H1 (cell line): Measurements from ENCODE around the gene KLHL10. TPM values are rescaled to one million over a fixed set of nuclear protein-coding genes. Genes with fewer than 3 reads are reported as not detected.

Experiments used
- CTCF ChIA-PET: fragments of 300-600 bp; sonication (Branson Sonifier 250); formaldehyde crosslinking; loops from one replicate; lab custom pipeline; 2021; ENCODE audit not compliant: partially characterized antibody; lab: Charles Lee
- POLR2A ChIA-PET: fragments of 300-600 bp; sonication (Branson Sonifier 250); formaldehyde crosslinking; loops from one replicate; lab custom pipeline; 2021; ENCODE audit warnings: inconsistent platforms; ENCODE audit not compliant: partially characterized antibody; lab: Charles Lee
- DNase-seq, 2 experiments: peaks; one replicate each; pipeline versions ENCODE4 v3.0.0 to v3.0.0-alpha.2; 2010 to 2022; ENCODE audit warnings: low spot score in 2 of 2, low read depth in 1 of 2, mixed read lengths in 1 of 2
- FAIRE-seq: peaks from 2 replicates; lab custom pipeline; 2011; peaks lifted over from hg19 to GRCh38; lab: Jason Lieb, UNC
- H2AFZ ChIP-seq: 2 replicates; pipeline ENCODE4 v1.8.1; 2012; ENCODE audit warnings: low read length, inconsistent platforms
- H2AK5ac ChIP-seq: 2 replicates; pipeline ENCODE4 v1.6.1; 2013; ENCODE audit warnings: low read depth, low read length
- H2BK120ac ChIP-seq: replicated peaks from 2 replicates; pipeline ENCODE3; 2013; ENCODE audit warnings: low read depth, low read length, inconsistent platforms
- H2BK12ac ChIP-seq: 2 replicates; pipeline ENCODE4 v1.6.1; 2013; ENCODE audit warnings: low read depth, low read length
- H2BK15ac ChIP-seq: 2 replicates; pipeline ENCODE4 v1.6.1; 2013; ENCODE audit warnings: low read length
- H2BK20ac ChIP-seq: 2 replicates; pipeline ENCODE4 v1.6.1; 2013; ENCODE audit warnings: low read length
- H2BK5ac ChIP-seq: 2 replicates; pipeline ENCODE4 v1.6.1; 2013; ENCODE audit warnings: low read depth, low read length
- H3K14ac ChIP-seq: 2 replicates; pipeline ENCODE4 v1.6.1; 2013; ENCODE audit warnings: inconsistent platforms; ENCODE audit not compliant: insufficient read length
- H3K18ac ChIP-seq: 2 replicates; pipeline ENCODE4 v1.6.1; 2013; ENCODE audit warnings: low read length; ENCODE audit errors: extremely low read depth
- H3K23ac ChIP-seq: 2 replicates; pipeline ENCODE4 v1.6.1; 2013; ENCODE audit warnings: inconsistent platforms; ENCODE audit not compliant: insufficient read length
- H3K23me2 ChIP-seq: 2 replicates; pipeline ENCODE4 v1.6.1; 2013; ENCODE audit warnings: low read depth, low read length
- H3K27ac ChIP-seq: 2 replicates; pipeline ENCODE4 v1.6.1; 2011; ENCODE audit warnings: low read depth, low read length, inconsistent platforms
- H3K27me3 ChIP-seq, 4 experiments: replicated peaks in 1 of 4; 1 replicate in 1 of 4; 2 replicates in 3 of 4; pipeline versions ENCODE4 v1.6.1 to v1.8.1; 2011 to 2013; ENCODE audit warnings: low read length in 3 of 4, mild to moderate bottlenecking in 3 of 4, inconsistent platforms in 2 of 4, mixed read lengths in 2 of 4, moderate library complexity in 1 of 4; ENCODE audit not compliant: control insufficient read depth in 3 of 4, insufficient read depth in 3 of 4; ENCODE audit errors: extremely low read depth in 1 of 4
- H3K36me3 ChIP-seq, 4 experiments: 2 replicates each; pipeline versions ENCODE4 v1.6.1 to v1.8.1; 2011 to 2013; ENCODE audit warnings: mild to moderate bottlenecking in 4 of 4, low read length in 3 of 4, moderate library complexity in 2 of 4, control low read depth in 1 of 4, inconsistent platforms in 1 of 4; ENCODE audit not compliant: insufficient read depth in 4 of 4, control insufficient read depth in 2 of 4
- H3K4ac ChIP-seq: replicated peaks from 2 replicates; pipeline ENCODE3; 2013; ENCODE audit warnings: low read length, low read depth, mixed read lengths, inconsistent platforms; ENCODE audit not compliant: insufficient read length
- H3K4me1 ChIP-seq, 4 experiments: replicated peaks in 1 of 4; 1 replicate in 1 of 4; 2 replicates in 3 of 4; pipeline versions ENCODE4 v1.6.1 to v1.8.1; 2011 to 2013; ENCODE audit warnings: low read length in 3 of 4, inconsistent platforms in 2 of 4, mixed read lengths in 1 of 4; ENCODE audit not compliant: insufficient read depth in 4 of 4, control insufficient read depth in 3 of 4
- H3K4me2 ChIP-seq, 2 experiments: 2 replicates each; pipeline versions ENCODE4 v1.6.1 to v1.8.1; 2011 to 2013; ENCODE audit warnings: low read depth in 2 of 2, low read length in 2 of 2, control low read depth in 1 of 2, inconsistent platforms in 1 of 2, mild to moderate bottlenecking in 1 of 2; ENCODE audit not compliant: insufficient read depth in 1 of 2
- H3K4me3 ChIP-seq, 4 experiments: fragments of 200-600, 300-600 bp in 1 of 4; sonication (generic), shearing (Covaris generic), sonication (Bioruptor Twin) in 1 of 4; 2 replicates each; pipeline versions ENCODE4 v1.5.1 to v1.8.1; 2011 to 2016; ENCODE audit warnings: low read length in 4 of 4, low read depth in 3 of 4, control low read depth in 2 of 4, inconsistent platforms in 2 of 4, mild to moderate bottlenecking in 2 of 4, mixed read lengths in 1 of 4, moderate library complexity in 1 of 4; ENCODE audit not compliant: insufficient read depth in 2 of 4; ENCODE audit errors: extremely low read depth in 1 of 4
- H3K56ac ChIP-seq: replicated peaks from 2 replicates; pipeline ENCODE3; 2013; ENCODE audit warnings: low read depth, mild to moderate bottlenecking, mixed read lengths, low read length, inconsistent platforms; ENCODE audit not compliant: insufficient read length
- H3K79me1 ChIP-seq: 2 replicates; pipeline ENCODE4 v1.6.1; 2013; ENCODE audit warnings: low read depth, low read length, control low read depth
- H3K79me2 ChIP-seq, 2 experiments: 2 replicates each; pipeline versions ENCODE4 v1.6.1 to v1.8.1; 2012 to 2013; ENCODE audit warnings: low read length in 2 of 2, mild to moderate bottlenecking in 2 of 2, inconsistent platforms in 1 of 2; ENCODE audit not compliant: insufficient read depth in 2 of 2, control insufficient read depth in 1 of 2
- H3K9ac ChIP-seq, 4 experiments: replicated peaks in 1 of 4; 1 replicate in 1 of 4; 2 replicates in 3 of 4; pipeline versions ENCODE4 v1.6.1 to v1.8.1; 2011 to 2013; ENCODE audit warnings: low read depth in 3 of 4, low read length in 3 of 4, control low read depth in 2 of 4, mild to moderate bottlenecking in 2 of 4, moderate library complexity in 2 of 4, inconsistent platforms in 1 of 4; ENCODE audit errors: extremely low read depth in 1 of 4
- H3K9me3 ChIP-seq, 2 experiments: 2 replicates each; pipeline versions ENCODE4 v1.6.1 to v1.8.1; 2012 to 2013; ENCODE audit warnings: mild to moderate bottlenecking in 2 of 2, moderate library complexity in 2 of 2, control low read depth in 1 of 2, inconsistent platforms in 1 of 2, low read depth in 1 of 2, low read length in 1 of 2, mixed read lengths in 1 of 2; ENCODE audit not compliant: insufficient read depth in 2 of 2
- H4K20me1 ChIP-seq, 2 experiments: replicated peaks in 1 of 2; 2 replicates each; pipeline versions ENCODE3 to v1.8.1; 2011 to 2013; ENCODE audit warnings: inconsistent platforms in 2 of 2, low read length in 2 of 2, mild to moderate bottlenecking in 1 of 2; ENCODE audit not compliant: insufficient read depth in 2 of 2, control insufficient read depth in 1 of 2
- H4K5ac ChIP-seq: 2 replicates; pipeline ENCODE4 v1.6.1; 2013; ENCODE audit warnings: low read length, low read depth, mixed read lengths, inconsistent platforms; ENCODE audit not compliant: insufficient read length
- H4K8ac ChIP-seq: 2 replicates; pipeline ENCODE4 v1.8.0; 2013; ENCODE audit warnings: mild to moderate bottlenecking, moderate library complexity, low read length, inconsistent platforms; ENCODE audit not compliant: insufficient read depth; ENCODE audit errors: extremely low read depth
- H4K91ac ChIP-seq: replicated peaks from 2 replicates; pipeline ENCODE3; 2013; ENCODE audit warnings: low read length, mixed read lengths, inconsistent platforms; ENCODE audit not compliant: insufficient read length
- CHD1 ChIP-seq: IDR thresholded peaks from 2 replicates; pipeline ENCODE4 v1.6.1; 2012; ENCODE audit warnings: low read depth, low read length, improper control_type of control experiment
- CHD2 ChIP-seq: IDR thresholded peaks from 2 replicates; pipeline ENCODE4 v1.6.1; 2012; ENCODE audit warnings: low read length, improper control_type of control experiment
- CREB1 ChIP-seq: IDR thresholded peaks from 2 replicates; pipeline ENCODE4 v1.6.1; 2012; ENCODE audit warnings: inconsistent platforms
- CTCF ChIP-seq, 3 experiments: IDR thresholded peaks; 1 replicate in 2 of 3; 2 replicates in 1 of 3; pipeline versions ENCODE4 v1.5.1 to v1.6.1; 2011; ENCODE audit warnings: low read length in 3 of 3, mild to moderate bottlenecking in 3 of 3, inconsistent platforms in 2 of 3, low read depth in 1 of 3, moderate library complexity in 1 of 3; ENCODE audit not compliant: insufficient read depth in 1 of 3; ENCODE audit errors: control extremely low read depth in 1 of 3
- E2F6 ChIP-seq: IDR thresholded peaks from 2 replicates; pipeline ENCODE4 v1.6.1; 2012; ENCODE audit warnings: inconsistent platforms
- EZH2 ChIP-seq: fragments of 200-600 bp; sonication (generic); IDR thresholded peaks from 2 replicates; pipeline ENCODE4 v1.7.1; 2012; ENCODE audit warnings: low read depth, mild to moderate bottlenecking, moderate library complexity, low read length, inconsistent platforms; ENCODE audit not compliant: severe bottlenecking
- PHF8 ChIP-seq: fragments of 200-600 bp; sonication (generic); conservative IDR thresholded peaks from 2 replicates; pipeline ENCODE4 v1.7.1; 2012; ENCODE audit warnings: low read depth, mild to moderate bottlenecking, inconsistent platforms, low read length, moderate library complexity
- SIX5 ChIP-seq: IDR thresholded peaks from 2 replicates; pipeline ENCODE4 v1.6.1; 2011; ENCODE audit warnings: mild to moderate bottlenecking, low read depth, low read length
- TBP ChIP-seq: IDR thresholded peaks from 2 replicates; pipeline ENCODE4 v1.6.1; 2011; ENCODE audit warnings: low read depth, low read length, improper control_type of control experiment
- WGBS, 2 experiments: shearing (Covaris generic) in 1 of 2; methylation state at CpG; one replicate each; pipeline versions ENCODE4 v1.1.6 to v1.1.7; 2013 to 2015; ENCODE audit warnings: low lambda C conversion rate in 2 of 2, mixed read lengths in 2 of 2, inconsistent platforms in 1 of 2, low coverage in 1 of 2, missing lambda C conversion rate in 1 of 2; ENCODE audit not compliant: insufficient replicate concordance in 2 of 2, insufficient coverage in 1 of 2, insufficient read length in 1 of 2; ENCODE audit errors: extremely low coverage in 1 of 2, missing lambda C conversion rate in 1 of 2; 5-methylcytosine and 5-hydroxymethylcytosine counted together
- polyA plus RNA-seq, 7 experiments: library from polyadenylated mRNA; depleted of rRNA in 3 of 7; stranded (reverse) in 5 of 7; unstranded in 2 of 7; fragments of >200 nt in 5 of 7; fragments of 200-250 nt in 2 of 7; gene quantifications; 1 replicate in 5 of 7; 2 replicates in 1 of 7; 4 replicates in 1 of 7; pipeline versions ENCODE4 v1.2.1 to v1.2.3, GENCODE V29; 2011 to 2013; ENCODE audit warnings: missing spikeins in 2 of 7, mixed read lengths in 2 of 7
- total RNA-seq: library from RNA; stranded (reverse); fragmentation: NEBNext Ultra II Directional; extraction: Animal tissue kit (Norgen Biotek cat#: 25700); gene quantifications from 2 replicates; pipeline ENCODE4 v1.2.1, GENCODE V29; 2021

Gene KLHL10
- total and polyA plus RNA-seq, 2 of the 8 experiments (the other 6 are each of a cell fraction or from before 2014, with no cell fraction given), result 0.19 to 0.26 TPM

- H3K9me3 ChIP-seq, result no peaks in the 10 kb centered on the region
- no peak overlapping the region for H3K14ac ChIP-seq
- H4K5ac ChIP-seq, result no peak overlapping the region
- H3K23me2 ChIP-seq, result peaks cover 6% of the 10 kb centered on the region; the same call in 1 of the 2 replicates
- ChIA-PET POLR2A (interaction anchor here (1.1 to 3.3 kb wide), 11 partner anchors 10 to 145 kb away, joined by 3 to 18 read pairs (median 5); partner anchors contain the start of genes ACLY, FKBP10 and JUP), CTCF (interaction anchor here (1.0 to 2.3 kb wide), 4 partner anchors 12 to 41 kb away, joined by 3 to 6 read pairs (median 3); no protein-coding TSS in a partner anchor)
- H3K23ac ChIP-seq, result no peak overlapping the region
- peaks cover 0 to 5% (median 0%) of the 10 kb centered on the region in 4 experiments; a peak in 1 of 7 replicates for H3K27me3 ChIP-seq
- H2BK120ac ChIP-seq, result no peak overlapping the region
- TF ChIP-seq EZH2 (peak; percentile 31), CREB1 (no peak), CHD2 (no peak), CTCF (IDR thresholded peaks at IDR 0.05; ENCODE audit: control extremely low read depth in 1 of 3, insufficient read depth in 1 of 3, low read depth in 1 of 3, low read length in 3 of 3) (no peak), TBP (no peak), CHD1 (no peak), PHF8 (no peak), SIX5 (no peak), E2F6 (no peak)
- peak overlapping the region; percentile 46 for H3K56ac ChIP-seq
- peak overlapping the region in 3 of 4 experiments; percentile 54 to 78 (median 62); a peak in 5 of 7 replicates for H3K9ac ChIP-seq
- no peak overlapping the region for H2AK5ac ChIP-seq
- DNase-seq (no peak), FAIRE-seq (no peak)
- peak overlapping the region; percentile 74 to 96 (median 82) for H3K4me3 ChIP-seq
- peaks cover 0 to 5% (median 0%) of the 10 kb centered on the region in 4 experiments; a peak in 1 of 7 replicates for H3K4me1 ChIP-seq
- no peak overlapping the region for H2BK15ac ChIP-seq
- H3K4ac ChIP-seq, result no peak overlapping the region
- H2BK5ac ChIP-seq, result 0 out of 2 replicates have a peak overlapping the region, but pooled peaks have one; percentile 35
- no peaks in the 10 kb centered on the region for H4K20me1 ChIP-seq
- peak overlapping the region; percentile 42; the same call in 1 of the 2 replicates for H2AFZ ChIP-seq
- H3K27ac ChIP-seq, result no peak overlapping the region
- H3K4me2 ChIP-seq, result peak overlapping the region; percentile 80 to 83
- H4K8ac ChIP-seq, result no peak overlapping the region
- WGBS, 2 experiments, result 24% methylated on average over 13 of the region's 13 CpGs; no CpG with 5 or more reads in 1 of the 2 experiments
- no peak overlapping the region for H2BK12ac ChIP-seq
- peaks cover 0 to 23% (median 7%) of the 10 kb centered on the region in 4 experiments; a peak in 4 of 8 replicates for H3K36me3 ChIP-seq
- H3K18ac ChIP-seq, result no peak overlapping the region
- peaks cover 5% of the 10 kb centered on the region; the same call in 1 of the 2 replicates for H3K79me1 ChIP-seq
- H4K91ac ChIP-seq, result no peak overlapping the region
- no peaks in the 10 kb centered on the region for H3K79me2 ChIP-seq
- H2BK20ac ChIP-seq, result no peak overlapping the region
Observed at GRCh38 chr17:41835214-41835799, 2.3 kb upstream of the KLHL10 start.
